SU-DHL-6 (cell line): Measurements from ENCODE around the gene TNNT2.

Experiments used
- H2AFZ ChIP-seq: fragments of 200-600 bp; sonication (generic); 2 replicates; pipeline ENCODE4 v1.6.1; 2014; ENCODE audit warnings: low read depth, mild to moderate bottlenecking, moderate library complexity, mixed read lengths, antibody characterized with exemption, low read length; ENCODE audit not compliant: severe bottlenecking
- H3F3A ChIP-seq: fragments of 200-600 bp; shearing (Covaris generic); 2 replicates; pipeline ENCODE4 v1.6.0; 2016; ENCODE audit warnings: antibody characterized with exemption, mild to moderate bottlenecking; ENCODE audit not compliant: insufficient read depth
- H3K27ac ChIP-seq: fragments of 200-600 bp; sonication (generic); 2 replicates; pipeline ENCODE4 v1.5.1; 2016; ENCODE audit warnings: low read depth, mild to moderate bottlenecking, low read length, moderate library complexity, mixed read lengths
- H3K27me3 ChIP-seq: fragments of 200-600 bp; sonication (generic), shearing (Covaris generic); 2 replicates; pipeline ENCODE4 v1.6.0; 2014; ENCODE audit warnings: mild to moderate bottlenecking, low read length
- H3K36me3 ChIP-seq: fragments of 200-600 bp; sonication (generic); 2 replicates; pipeline ENCODE4 v1.6.1; 2014; ENCODE audit warnings: mild to moderate bottlenecking, low read length, mixed read lengths
- H3K4me2 ChIP-seq: fragments of 300-600, 200-600 bp; shearing (Covaris generic), sonication (generic); 2 replicates; pipeline ENCODE4 v1.6.0; 2014; ENCODE audit warnings: low read length, low read depth, mild to moderate bottlenecking; ENCODE audit not compliant: poor library complexity, severe bottlenecking
- H3K4me3 ChIP-seq: fragments of 200-600 bp; sonication (generic); 2 replicates; pipeline ENCODE4 v1.5.1; 2014; ENCODE audit warnings: antibody characterized with exemption, low read length, mild to moderate bottlenecking, mixed read lengths; ENCODE audit not compliant: insufficient read depth, poor library complexity, severe bottlenecking
- H3K79me2 ChIP-seq: fragments of 200-600 bp; sonication (generic); 2 replicates; pipeline ENCODE4 v1.6.1; 2014; ENCODE audit warnings: mild to moderate bottlenecking, low read length, moderate library complexity; ENCODE audit not compliant: insufficient read depth
- H3K9ac ChIP-seq: fragments of 200-600 bp; sonication (generic); 2 replicates; pipeline ENCODE4 v1.7.0; 2014; ENCODE audit warnings: mild to moderate bottlenecking, low read length
- H3K9me2 ChIP-seq: fragments of 200-600 bp; sonication (generic); replicated peaks from 2 replicates; pipeline ENCODE4 v1.6.1; 2014; ENCODE audit warnings: low read length; ENCODE audit not compliant: insufficient read depth
- H3K9me3 ChIP-seq: fragments of 200-600 bp; sonication (generic); 2 replicates; pipeline ENCODE4 v1.6.1; 2014; ENCODE audit warnings: low read length, mixed read lengths; ENCODE audit not compliant: insufficient read depth
- H4K20me1 ChIP-seq: fragments of 200-600 bp; sonication (generic); 2 replicates; pipeline ENCODE4 v1.6.1; 2014; ENCODE audit warnings: low read depth, mild to moderate bottlenecking, antibody characterized with exemption, low read length, moderate library complexity, mixed read lengths
- EZH2phosphoT487 ChIP-seq: fragments of 200-600 bp; sonication (generic), shearing (Covaris generic); conservative IDR thresholded peaks from 2 replicates; pipeline ENCODE4 v1.6.1; 2018; ENCODE audit warnings: mild to moderate bottlenecking, antibody characterized with exemption, low read length, moderate library complexity, mixed read lengths
- TF ChIP-seq, protein P1 (sequence below): fragments of 200-600 bp; sonication (generic); IDR thresholded peaks from one replicate; pipeline ENCODE4 v1.5.1; 2017; ENCODE audit warnings: antibody characterized with exemption, mild to moderate bottlenecking, low read length, moderate library complexity; ENCODE audit not compliant: insufficient read depth, poor library complexity, severe bottlenecking

Gene TNNT2

DNA sequence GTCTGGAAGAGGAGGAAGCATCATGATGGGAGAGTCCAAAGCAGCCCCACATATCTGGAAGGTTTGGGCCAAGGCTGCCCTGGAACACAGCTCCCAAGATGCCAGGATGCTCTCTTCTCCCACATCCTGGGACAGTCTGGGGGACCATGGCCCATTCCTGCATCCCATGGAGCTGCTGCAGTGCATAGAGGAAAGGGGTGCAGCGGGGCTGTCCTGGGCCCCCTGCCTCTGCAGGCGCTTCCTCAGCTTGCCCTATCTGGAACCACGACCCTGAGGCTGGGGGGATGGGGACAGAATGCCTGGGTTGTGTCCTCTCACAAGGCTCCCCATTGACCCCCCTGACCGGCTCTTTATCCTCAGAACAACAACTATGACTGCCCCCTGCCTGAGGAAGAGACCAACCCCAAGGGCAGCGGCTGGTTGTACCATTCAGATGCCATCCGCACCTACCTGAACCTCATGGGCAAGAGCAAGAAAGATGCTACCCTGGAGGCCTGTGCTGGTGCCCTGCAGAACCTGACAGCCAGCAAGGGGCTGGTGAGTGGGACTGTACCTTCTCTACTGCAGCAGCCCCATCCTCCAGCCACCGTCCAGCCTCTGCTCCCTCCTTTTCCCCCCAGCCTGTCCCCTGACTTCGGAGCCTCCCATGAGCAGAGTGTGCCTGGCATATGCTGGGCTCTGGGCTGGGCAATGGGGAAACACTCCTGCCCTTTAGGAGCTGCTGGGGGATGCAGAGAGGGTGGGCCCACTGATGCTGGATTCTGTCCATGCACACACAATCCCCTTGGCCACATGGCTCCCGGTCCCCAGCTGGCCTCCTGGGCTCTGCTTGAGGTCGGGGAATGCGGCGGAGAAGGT is 54.6 kb downstream of the TNNT2 start:
- Histone ChIP-seq H3K4me3 (no peak overlapping the region), H3K27me3 (no peaks in the 10 kb centered on the region), H3K79me2 (no peaks in the 10 kb centered on the region), H3K9me2 (no peaks in the 10 kb centered on the region), H3K9me3 (no peaks in the 10 kb centered on the region), H3K4me2 (no peak overlapping the region), H3K27ac (no peak overlapping the region), H4K20me1 (no peaks in the 10 kb centered on the region), H2AFZ (no peak overlapping the region), H3K36me3 (no peaks in the 10 kb centered on the region), H3K9ac (no peak overlapping the region), H3F3A (no peaks in the 10 kb centered on the region)
- TF ChIP-seq EZH2phosphoT487 = no peak
- TF ChIP-seq, protein P1, sequence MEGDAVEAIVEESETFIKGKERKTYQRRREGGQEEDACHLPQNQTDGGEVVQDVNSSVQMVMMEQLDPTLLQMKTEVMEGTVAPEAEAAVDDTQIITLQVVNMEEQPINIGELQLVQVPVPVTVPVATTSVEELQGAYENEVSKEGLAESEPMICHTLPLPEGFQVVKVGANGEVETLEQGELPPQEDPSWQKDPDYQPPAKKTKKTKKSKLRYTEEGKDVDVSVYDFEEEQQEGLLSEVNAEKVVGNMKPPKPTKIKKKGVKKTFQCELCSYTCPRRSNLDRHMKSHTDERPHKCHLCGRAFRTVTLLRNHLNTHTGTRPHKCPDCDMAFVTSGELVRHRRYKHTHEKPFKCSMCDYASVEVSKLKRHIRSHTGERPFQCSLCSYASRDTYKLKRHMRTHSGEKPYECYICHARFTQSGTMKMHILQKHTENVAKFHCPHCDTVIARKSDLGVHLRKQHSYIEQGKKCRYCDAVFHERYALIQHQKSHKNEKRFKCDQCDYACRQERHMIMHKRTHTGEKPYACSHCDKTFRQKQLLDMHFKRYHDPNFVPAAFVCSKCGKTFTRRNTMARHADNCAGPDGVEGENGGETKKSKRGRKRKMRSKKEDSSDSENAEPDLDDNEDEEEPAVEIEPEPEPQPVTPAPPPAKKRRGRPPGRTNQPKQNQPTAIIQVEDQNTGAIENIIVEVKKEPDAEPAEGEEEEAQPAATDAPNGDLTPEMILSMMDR = no peak

DNA sequence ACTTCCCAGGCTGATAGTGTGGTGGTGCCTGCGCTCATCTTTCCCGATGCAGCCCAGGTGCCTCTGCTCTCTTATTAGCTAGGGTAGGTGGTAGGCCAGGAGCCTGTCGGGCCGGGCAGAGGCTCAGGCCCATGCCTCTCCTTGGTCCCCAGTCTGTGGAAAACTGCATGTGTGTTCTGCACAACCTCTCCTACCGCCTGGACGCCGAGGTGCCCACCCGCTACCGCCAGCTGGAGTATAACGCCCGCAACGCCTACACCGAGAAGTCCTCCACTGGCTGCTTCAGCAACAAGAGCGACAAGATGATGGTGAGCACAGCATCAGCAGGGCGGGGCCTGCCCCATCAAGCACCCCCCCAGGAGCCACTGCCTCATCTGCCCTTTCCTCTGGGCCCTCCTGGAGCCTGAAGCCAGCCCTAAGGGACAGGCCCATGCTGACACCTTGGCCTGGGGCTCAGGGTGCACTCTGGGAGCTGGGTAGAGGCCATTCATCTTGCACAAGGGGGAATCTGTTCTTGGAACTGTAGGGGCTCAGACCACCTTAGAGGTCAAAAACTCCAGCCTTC is 55.6 kb downstream of the TNNT2 start:
- Histone ChIP-seq H3K4me3 (no peak overlapping the region), H2AFZ (no peak overlapping the region), H3K9me2 (no peaks in the 10 kb centered on the region), H3K36me3 (no peaks in the 10 kb centered on the region), H3K79me2 (no peaks in the 10 kb centered on the region), H3K27ac (no peak overlapping the region), H3K9ac (no peak overlapping the region), H3K4me2 (no peak overlapping the region), H3F3A (no peaks in the 10 kb centered on the region), H4K20me1 (no peaks in the 10 kb centered on the region), H3K27me3 (no peaks in the 10 kb centered on the region), H3K9me3 (no peaks in the 10 kb centered on the region)
- TF ChIP-seq, protein P1 = no peak
- TF ChIP-seq EZH2phosphoT487 = no peak

DNA sequence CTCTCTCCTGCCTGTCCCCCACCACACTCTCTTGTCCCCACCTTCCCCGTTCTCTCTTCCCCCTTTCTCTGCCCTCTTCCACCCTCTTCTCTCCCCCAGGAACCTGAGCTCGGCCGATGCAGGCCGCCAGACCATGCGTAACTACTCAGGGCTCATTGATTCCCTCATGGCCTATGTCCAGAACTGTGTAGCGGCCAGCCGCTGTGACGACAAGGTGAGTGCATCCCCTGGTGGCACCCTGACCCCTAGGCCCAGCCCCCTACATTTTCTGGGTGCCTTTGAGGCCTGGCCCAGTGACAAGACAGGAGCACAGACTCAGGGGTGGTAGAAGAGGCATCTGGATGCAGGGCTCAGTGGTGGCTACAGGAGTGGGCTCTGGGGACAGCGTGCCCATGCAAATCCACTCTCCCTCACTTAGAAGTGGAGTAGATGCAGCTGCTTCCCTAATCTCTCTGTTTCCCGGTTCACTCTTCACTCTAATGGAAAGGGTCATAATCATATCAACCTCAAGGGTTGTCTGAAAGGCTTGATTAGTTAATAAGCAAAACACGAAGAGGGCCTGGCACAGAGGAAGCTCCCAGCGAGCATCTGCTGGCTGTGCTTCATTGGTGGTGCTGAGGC is 57.2 kb downstream of the TNNT2 start:
- Histone ChIP-seq H3K4me3 (no peak overlapping the region), H3F3A (no peaks in the 10 kb centered on the region), H4K20me1 (no peaks in the 10 kb centered on the region), H3K9me3 (no peaks in the 10 kb centered on the region), H3K79me2 (no peaks in the 10 kb centered on the region), H3K36me3 (no peaks in the 10 kb centered on the region), H2AFZ (no peak overlapping the region), H3K9me2 (no peaks in the 10 kb centered on the region), H3K27me3 (no peaks in the 10 kb centered on the region), H3K9ac (no peak overlapping the region), H3K4me2 (no peak overlapping the region), H3K27ac (no peak overlapping the region)
- TF ChIP-seq, protein P1 = no peak
- no peak for TF ChIP-seq EZH2phosphoT487
